ENCODE results near the gene KDSR. TPM values are rescaled to one million over a fixed set of nuclear protein-coding genes. Genes with fewer than 3 reads are reported as not detected.

KDSR gene
- total RNA-seq, 4 donors from 2014 or later: 11.2 to 18.6 (median 14.4) TPM

DNA sequence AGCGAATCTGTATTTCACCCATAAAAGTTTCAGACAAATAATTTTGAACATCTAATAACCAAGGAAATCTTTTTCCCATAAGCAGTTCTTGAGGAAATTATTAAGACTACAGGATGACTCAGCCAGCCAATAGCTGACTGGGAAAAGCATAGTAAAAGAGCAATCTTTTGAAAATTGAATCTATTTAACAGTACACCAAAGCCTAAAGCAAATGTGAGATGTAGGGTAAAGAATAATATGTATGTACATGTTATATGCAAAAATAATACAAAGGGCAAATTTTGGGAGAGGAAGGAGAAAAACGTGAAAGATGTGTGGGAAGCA, 12.6 kb upstream of the KDSR start:
- TF ChIP-seq POLR2A (IDR thresholded peaks at IDR 0.05) (no peak), CTCF (IDR thresholded peaks at IDR 0.05 in 4 of 5, conservative IDR thresholded peaks at IDR 0.05 in 1 of 5) (no peak)
- in situ Hi-C loops (cut with MboI; ENCODE audit: low sequenced_read_pairs in 4 of 4): no loop called here
- intact Hi-C loops (cut with DNase I; ENCODE audit: low total_unique reads): no loop called here
- no peak overlapping the region for H3K4me3 ChIP-seq
- H3K36me3 ChIP-seq: no peaks in the 10 kb centered on the region
- DNase-seq (no peak), ATAC-seq (no peak)
- no peaks in the 10 kb centered on the region for H3K9me3 ChIP-seq
- H3K27ac ChIP-seq: no peak overlapping the region
- no peaks in the 10 kb centered on the region for H3K27me3 ChIP-seq
- H3K4me1 ChIP-seq: no peaks in the 10 kb centered on the region

- H3K27me3 ChIP-seq: no peaks in the 10 kb centered on the region
- no peak overlapping the region for H3K27ac ChIP-seq
- H3K4me1 ChIP-seq: no peaks in the 10 kb centered on the region
- H3K4me3 ChIP-seq: no peak overlapping the region
- no peak for ATAC-seq
- DNase-seq: no peak
- H3K36me3 ChIP-seq: no peaks in the 10 kb centered on the region
- in situ Hi-C loops (cut with MboI; ENCODE audit: low sequenced_read_pairs in 4 of 4): no loop called here
- no peaks in the 10 kb centered on the region for H3K9me3 ChIP-seq
- intact Hi-C loops (cut with DNase I; ENCODE audit: low total_unique reads): no loop called here
- TF ChIP-seq CTCF (IDR thresholded peaks at IDR 0.05 in 4 of 5, conservative IDR thresholded peaks at IDR 0.05 in 1 of 5) (no peak), POLR2A (IDR thresholded peaks at IDR 0.05) (no peak)
These were observed 12.1 kb upstream of the KDSR start for GRCh38 chr18:63378919-63379638.

DNA sequence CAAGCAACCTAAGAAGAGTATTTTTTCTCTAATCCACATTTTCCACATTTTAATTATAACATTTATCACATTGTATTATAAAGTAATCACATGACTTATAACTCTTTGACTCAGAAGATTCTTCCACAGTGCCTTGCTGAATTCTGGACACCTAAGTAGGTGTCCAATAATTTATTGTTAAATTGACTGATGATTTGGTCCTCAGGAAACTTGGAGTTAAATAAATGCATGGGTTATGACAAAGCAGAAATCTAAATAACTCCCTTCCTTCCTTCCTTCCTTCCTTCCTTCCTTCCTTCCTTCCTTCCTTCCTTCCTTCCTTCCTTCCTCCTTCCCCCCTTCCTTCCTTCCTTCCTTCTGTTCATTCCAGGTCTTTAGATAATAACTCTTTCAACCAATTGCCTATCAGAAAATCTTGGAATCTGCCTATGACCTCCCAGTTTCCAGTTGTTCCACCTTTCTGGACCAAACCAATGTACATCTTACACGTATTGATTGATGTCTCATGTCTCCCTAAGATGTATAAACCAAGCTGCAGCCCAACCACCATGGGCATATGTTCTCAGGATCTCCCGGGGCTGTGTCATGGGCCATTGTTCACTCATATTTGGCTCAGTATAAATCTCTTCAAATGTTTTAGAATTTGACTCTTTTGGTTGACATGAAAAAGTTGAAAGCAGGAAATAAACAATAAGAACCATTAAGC, 10.4 kb upstream of the KDSR start:
- H3K36me3 ChIP-seq: no peaks in the 10 kb centered on the region
- intact Hi-C loops (cut with DNase I; ENCODE audit: low total_unique reads): no loop called here
- TF ChIP-seq POLR2A (IDR thresholded peaks at IDR 0.05): no peak
- TF ChIP-seq CTCF (IDR thresholded peaks at IDR 0.05 in 4 of 5, conservative IDR thresholded peaks at IDR 0.05 in 1 of 5): no peak
- in situ Hi-C loops (cut with MboI; ENCODE audit: low sequenced_read_pairs in 4 of 4): no loop called here
- H3K4me3 ChIP-seq: no peak overlapping the region
- no peaks in the 10 kb centered on the region for H3K27me3 ChIP-seq
- no peak for DNase-seq
- H3K27ac ChIP-seq: no peak overlapping the region
- ATAC-seq: no peak
- no peaks in the 10 kb centered on the region for H3K4me1 ChIP-seq
- H3K9me3 ChIP-seq: no peaks in the 10 kb centered on the region

GRCh38 chr18:63376538-63376937, 9.5 kb upstream of the KDSR start:
- no peak for DNase-seq
- Histone ChIP-seq H3K4me1 (no peaks in the 10 kb centered on the region), H3K36me3 (no peaks in the 10 kb centered on the region), H3K9me3 (no peaks in the 10 kb centered on the region), H3K27ac (no peak overlapping the region), H3K4me3 (no peak overlapping the region), H3K27me3 (no peaks in the 10 kb centered on the region)
- no peak for ATAC-seq
- intact Hi-C loops (cut with DNase I; ENCODE audit: low total_unique reads) (no loop called here), in situ Hi-C loops (cut with MboI; ENCODE audit: low sequenced_read_pairs in 4 of 4) (no loop called here)
- TF ChIP-seq POLR2A (IDR thresholded peaks at IDR 0.05): no peak
- TF ChIP-seq CTCF (IDR thresholded peaks at IDR 0.05 in 4 of 5, conservative IDR thresholded peaks at IDR 0.05 in 1 of 5): no peak

All from gastrocnemius medialis (tissue), 4 donors.